Upper lobe of left lung (tissue), 6 donors: ENCODE data around the gene CTR9. TPM values are rescaled to one million over a fixed set of nuclear protein-coding genes. Genes with fewer than 3 reads are reported as not detected.
A peak's percentile ranks its signal among the peaks of the same experiment; 100 is the strongest.

Experiments used
- ATAC-seq, 2 donors: fragments of 200-7000 bp; cut with Tn5 transposase; one replicate each; pipeline ENCODE4 v1.9.1; 2022; ENCODE audit warnings: mild to moderate bottlenecking in 2 of 2, moderate library complexity in 2 of 2; ENCODE audit not compliant: low FRiP score in 2 of 2
- DNase-seq, 2 donors: peaks; one replicate each; pipeline ENCODE4 v3.0.0-alpha.2; 2019 to 2020
- H3K27ac ChIP-seq, 4 donors: fragments of 200-600 bp; sonication (generic); one replicate each; pipeline ENCODE4 v1.5.1; 2016 to 2019
- H3K27me3 ChIP-seq, 4 donors: fragments of 200-600 bp; sonication (generic); one replicate each; pipeline ENCODE4 v1.5.1; 2017 to 2019
- H3K36me3 ChIP-seq, 4 donors: fragments of 200-600 bp; sonication (generic); one replicate each; pipeline ENCODE4 v1.5.1; 2016 to 2019
- H3K4me1 ChIP-seq, 4 donors: fragments of 200-600 bp; sonication (generic); one replicate each; pipeline ENCODE4 v1.5.1; 2018 to 2019
- H3K4me3 ChIP-seq, 4 donors: fragments of 200-600 bp; sonication (generic); one replicate each; pipeline ENCODE4 v1.5.1; 2017 to 2019; ENCODE audit warnings: mild to moderate bottlenecking in 2 of 4, moderate library complexity in 1 of 4
- H3K9me3 ChIP-seq, 4 donors: fragments of 200-600 bp; sonication (generic); one replicate each; pipeline ENCODE4 v1.5.1; 2018 to 2019
- EP300 ChIP-seq, 4 donors: sonication (generic); formaldehyde crosslinking; IDR thresholded peaks; one replicate each; pipeline ENCODE4 v1.5.1; 2017; ENCODE audit warnings: antibody characterized with exemption in 4 of 4, control low read depth in 2 of 4
- POLR2A ChIP-seq, 4 donors: fragments of 450-650 bp; IDR thresholded peaks; one replicate each; pipeline ENCODE4 v1.5.1; 2016 to 2017; ENCODE audit warnings: antibody characterized with exemption in 4 of 4, mild to moderate bottlenecking in 2 of 4
- POLR2AphosphoS5 ChIP-seq, 2 donors: sonication (generic); formaldehyde crosslinking; IDR thresholded peaks; one replicate each; pipeline ENCODE4 v1.5.1; 2017; ENCODE audit warnings: antibody characterized with exemption in 2 of 2
- WGBS, 2 donors: methylation state at CpG; one replicate each; pipeline ENCODE4 v1.1.5; 2017 to 2018; 5-methylcytosine and 5-hydroxymethylcytosine counted together
- total RNA-seq, 6 donors: library from RNA; depleted of rRNA in 4 of 6; stranded (reverse); fragments of >200 nt in 4 of 6; gene quantifications; one replicate each; pipeline versions ENCODE4 v1.1.0 to v1.2.1, GENCODE V29; 2016 to 2021
- TF ChIP-seq, protein P1 (sequence below), 6 experiments: fragments of 450-650 bp in 4 of 6; fragments of 200-600 bp in 2 of 6; sonication (generic) in 2 of 6; IDR thresholded peaks; one replicate each; pipeline ENCODE4 v1.5.1; 2016 to 2019; ENCODE audit warnings: antibody characterized with exemption in 6 of 6
- donor health status: DM: no; HTN: no; CAD: no; lungs with moderate emphysema.
- donor health status: DM: no; HTN: yes; CAD: no; lungs with severe emphysema.

CTR9 gene
- total RNA-seq, 6 donors from 2014 or later: 9.9 to 35.4 (median 26.9) TPM

GRCh38 chr11:10752486-10752885 is 1.4 kb downstream of the CTR9 start:
- Histone ChIP-seq H3K9me3 (no peaks in the 10 kb centered on the region), H3K36me3 (peaks cover 12 to 45% (median 21%) of the 10 kb centered on the region in 4 donors), H3K27ac (no peak overlapping the region), H3K4me3 (peak overlapping the region in 1 of 4 donors; percentile 87), H3K4me1 (peaks cover 7 to 14% (median 8%) of the 10 kb centered on the region in 4 donors), H3K27me3 (no peaks in the 10 kb centered on the region)
- no peak for DNase-seq
- 82 to 87% methylated on average over 7 of the region's 7 CpGs for WGBS, 2 donors
- no peak for ATAC-seq
- TF ChIP-seq POLR2A (IDR thresholded peaks at IDR 0.05) (no peak), EP300 (IDR thresholded peaks at IDR 0.05) (no peak), POLR2AphosphoS5 (IDR thresholded peaks at IDR 0.05) (no peak)
- TF ChIP-seq, protein P1, sequence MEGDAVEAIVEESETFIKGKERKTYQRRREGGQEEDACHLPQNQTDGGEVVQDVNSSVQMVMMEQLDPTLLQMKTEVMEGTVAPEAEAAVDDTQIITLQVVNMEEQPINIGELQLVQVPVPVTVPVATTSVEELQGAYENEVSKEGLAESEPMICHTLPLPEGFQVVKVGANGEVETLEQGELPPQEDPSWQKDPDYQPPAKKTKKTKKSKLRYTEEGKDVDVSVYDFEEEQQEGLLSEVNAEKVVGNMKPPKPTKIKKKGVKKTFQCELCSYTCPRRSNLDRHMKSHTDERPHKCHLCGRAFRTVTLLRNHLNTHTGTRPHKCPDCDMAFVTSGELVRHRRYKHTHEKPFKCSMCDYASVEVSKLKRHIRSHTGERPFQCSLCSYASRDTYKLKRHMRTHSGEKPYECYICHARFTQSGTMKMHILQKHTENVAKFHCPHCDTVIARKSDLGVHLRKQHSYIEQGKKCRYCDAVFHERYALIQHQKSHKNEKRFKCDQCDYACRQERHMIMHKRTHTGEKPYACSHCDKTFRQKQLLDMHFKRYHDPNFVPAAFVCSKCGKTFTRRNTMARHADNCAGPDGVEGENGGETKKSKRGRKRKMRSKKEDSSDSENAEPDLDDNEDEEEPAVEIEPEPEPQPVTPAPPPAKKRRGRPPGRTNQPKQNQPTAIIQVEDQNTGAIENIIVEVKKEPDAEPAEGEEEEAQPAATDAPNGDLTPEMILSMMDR (IDR thresholded peaks at IDR 0.05): no peak

DNA sequence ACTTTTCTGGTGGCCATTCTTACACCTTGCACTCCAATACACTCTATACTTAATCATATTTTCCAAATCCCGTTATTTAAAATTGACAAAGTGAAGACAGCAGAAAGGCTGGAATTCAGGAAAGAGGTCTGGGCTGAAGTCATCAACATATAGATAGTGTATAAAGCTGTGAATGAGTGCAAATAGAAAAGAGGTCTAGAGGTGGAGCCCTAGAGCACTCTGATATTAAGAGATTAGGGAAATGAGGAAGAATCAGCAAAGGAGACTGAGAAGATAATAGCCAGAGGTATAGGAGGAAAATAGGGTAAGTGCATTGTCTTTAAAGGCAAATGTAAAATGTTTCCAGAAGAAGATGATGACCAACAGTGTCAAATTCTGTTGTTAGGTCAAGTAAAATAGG is 7.9 kb downstream of the CTR9 start:
- no peak overlapping the region for H3K4me3 ChIP-seq
- H3K4me1 ChIP-seq: no peaks in the 10 kb centered on the region
- no peaks in the 10 kb centered on the region for H3K27me3 ChIP-seq
- ATAC-seq (no peak), DNase-seq (no peak)
- H3K27ac ChIP-seq: no peak overlapping the region
- H3K9me3 ChIP-seq: no peaks in the 10 kb centered on the region
- peaks cover 21 to 100% (median 51%) of the 10 kb centered on the region in 4 donors for H3K36me3 ChIP-seq
- no peak for TF ChIP-seq POLR2AphosphoS5 (IDR thresholded peaks at IDR 0.05)
- TF ChIP-seq EP300 (IDR thresholded peaks at IDR 0.05): no peak
- TF ChIP-seq POLR2A (IDR thresholded peaks at IDR 0.05): no peak
- TF ChIP-seq, protein P1 (IDR thresholded peaks at IDR 0.05): no peak
- WGBS, 2 donors: 90 to 98% methylated on average over 1 of the region's 1 CpG

- TF ChIP-seq EP300 (IDR thresholded peaks at IDR 0.05) (no peak), POLR2AphosphoS5 (IDR thresholded peaks at IDR 0.05) (no peak), POLR2A (IDR thresholded peaks at IDR 0.05) (no peak)
- TF ChIP-seq, protein P1 (IDR thresholded peaks at IDR 0.05): no peak
- Histone ChIP-seq H3K9me3 (no peaks in the 10 kb centered on the region), H3K27me3 (no peaks in the 10 kb centered on the region), H3K4me3 (no peak overlapping the region), H3K27ac (no peak overlapping the region), H3K36me3 (peaks cover 27 to 99% (median 62%) of the 10 kb centered on the region in 4 donors), H3K4me1 (no peaks in the 10 kb centered on the region)
- ATAC-seq (no peak), DNase-seq (no peak)
- 91 to 97% methylated on average over 6 of the region's 6 CpGs for WGBS, 2 donors
Observed at GRCh38 chr11:10761085-10761698, 10.1 kb downstream of the CTR9 start.

DNA sequence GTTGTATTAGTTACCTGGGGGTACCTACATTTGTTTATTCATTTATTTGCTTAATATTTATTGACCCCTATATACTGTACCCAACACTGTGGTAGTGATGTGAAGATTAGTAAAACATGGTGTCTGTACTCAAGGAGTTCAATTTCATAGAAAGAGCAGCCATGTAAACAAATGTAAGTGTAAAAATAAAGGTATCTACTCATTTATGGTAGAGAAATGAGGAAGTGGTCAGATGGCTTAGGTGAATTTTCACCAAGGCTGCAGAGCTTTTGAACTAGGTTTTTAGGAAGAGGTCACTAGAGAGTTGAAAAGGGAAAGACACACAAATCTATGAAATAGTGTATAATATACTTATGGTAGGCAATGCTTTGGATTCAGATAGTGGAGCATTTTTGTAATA is 11.1 kb downstream of the CTR9 start:
- H3K36me3 ChIP-seq: peaks cover 21 to 99% (median 60%) of the 10 kb centered on the region in 4 donors
- H3K9me3 ChIP-seq: no peaks in the 10 kb centered on the region
- H3K4me1 ChIP-seq: no peaks in the 10 kb centered on the region
- DNase-seq (no peak), ATAC-seq (no peak)
- no peak overlapping the region for H3K27ac ChIP-seq
- no peak overlapping the region for H3K4me3 ChIP-seq
- TF ChIP-seq POLR2AphosphoS5 (IDR thresholded peaks at IDR 0.05) (no peak), EP300 (IDR thresholded peaks at IDR 0.05) (no peak), POLR2A (IDR thresholded peaks at IDR 0.05) (no peak)
- TF ChIP-seq, protein P1 (IDR thresholded peaks at IDR 0.05): no peak
- H3K27me3 ChIP-seq: no peaks in the 10 kb centered on the region

GRCh38 chr11:10762913-10763421 is 11.9 kb downstream of the CTR9 start:
- Histone ChIP-seq H3K4me3 (no peak overlapping the region), H3K9me3 (no peaks in the 10 kb centered on the region), H3K36me3 (peaks cover 17 to 92% (median 58%) of the 10 kb centered on the region in 4 donors), H3K27ac (no peak overlapping the region), H3K27me3 (no peaks in the 10 kb centered on the region), H3K4me1 (no peaks in the 10 kb centered on the region)
- DNase-seq: no peak
- no peak for TF ChIP-seq POLR2A (IDR thresholded peaks at IDR 0.05)
- TF ChIP-seq EP300 (IDR thresholded peaks at IDR 0.05): no peak
- no peak for TF ChIP-seq POLR2AphosphoS5 (IDR thresholded peaks at IDR 0.05)
- TF ChIP-seq, protein P1 (IDR thresholded peaks at IDR 0.05): no peak
- 93 to 99% methylated on average over 4 of the region's 4 CpGs for WGBS, 2 donors
- ATAC-seq: no peak
